Measurements from ENCODE around the gene CCNG2. TPM values are rescaled to one million over a fixed set of nuclear protein-coding genes. Genes with fewer than 3 reads are reported as not detected.
A peak's percentile ranks its signal among the peaks of the same experiment; 100 is the strongest.

The CCNG2 gene
- total and polyA plus RNA-seq, 9 of the 15 experiments (the other 6 are each of a cell fraction or from before 2014, with no cell fraction given), result 0.49 to 6.6 (median 2.9) TPM

- no peak for TF ChIP-seq MGA (IDR thresholded peaks at IDR 0.05)
- TF ChIP-seq HLTF (IDR thresholded peaks at IDR 0.05), result no peak
- peak; percentile 60 for TF ChIP-seq FIP1L1 (IDR thresholded peaks at IDR 0.05; ENCODE audit: low read depth, low read length, poor library complexity, severe bottlenecking)
- TF ChIP-seq NUFIP1 (IDR thresholded peaks at IDR 0.05; ENCODE audit: partially characterized antibody), result no peak
- no peak for TF ChIP-seq ZNF311 (CRISPR knock-in tag; IDR thresholded peaks at IDR 0.05)
- no peak for TF ChIP-seq TBP (optimal IDR thresholded peaks at IDR 0.05; ENCODE audit: low read depth, low read length)
- no peak for TF ChIP-seq ZNF584 (CRISPR knock-in tag; IDR thresholded peaks at IDR 0.05; ENCODE audit: low read depth)
- no peak for TF ChIP-seq ZFPM2 (CRISPR knock-in tag; IDR thresholded peaks at IDR 0.05)
- no peak for TF ChIP-seq ASH1L (IDR thresholded peaks at IDR 0.05; ENCODE audit: borderline replicate concordance, low read depth, partially characterized antibody)
- TF ChIP-seq TSHZ1 (CRISPR knock-in tag; IDR thresholded peaks at IDR 0.05), result no peak
- no peak for TF ChIP-seq NFRKB (IDR thresholded peaks at IDR 0.05; ENCODE audit: low read depth)
- TF ChIP-seq GATAD2B (IDR thresholded peaks at IDR 0.05; ENCODE audit: borderline replicate concordance), result no peak
- no peak for TF ChIP-seq ZNF695 (CRISPR knock-in tag; IDR thresholded peaks at IDR 0.05)
- no peak for TF ChIP-seq ZNF766 (CRISPR knock-in tag; conservative IDR thresholded peaks at IDR 0.05)
These were observed 966 bp downstream of the CCNG2 start (continued) for GRCh38 chr4:77157859-77158486.
